NCI-H2029 treated with DMSO at 0.1 percent for 48 hours (cell line): ENCODE results near the gene ACE.
A peak's percentile ranks its signal among the peaks of the same experiment; 100 is the strongest.

Experiments
- DNase-seq: peaks from one replicate; lab custom pipeline; 2025; lab: John Stamatoyannopoulos, UW

Gene ACE

GRCh38 chr17:63476854-63477479 lies at the start of gene ACE:
TSS of gene ACE (plus strand) at chr17:63477061. CDS start at chr17:63477095, 34 bp downstream.
- no peak for DNase-seq

GRCh38 chr17:63429766-63430165 lies 47.1 kb upstream of the ACE start:
- DNase-seq = no peak

GRCh38 chr17:63430223-63430622 lies 46.6 kb upstream of the ACE start:
- DNase-seq = no peak

- no peak for DNase-seq
Observed at GRCh38 chr17:63431618-63431938, 45.3 kb upstream of the ACE start.

- DNase-seq = peak; percentile 53
Observed at GRCh38 chr17:63431939-63432804, 44.7 kb upstream of the ACE start.

- DNase-seq = no peak
Observed at GRCh38 chr17:63433746-63434591, 42.9 kb upstream of the ACE start.

GRCh38 chr17:63434951-63435571 lies 41.8 kb upstream of the ACE start:
- peak; percentile 41 for DNase-seq

- peak; percentile 93 for DNase-seq
Observed at GRCh38 chr17:63435681-63436522, 41.0 kb upstream of the ACE start.

- DNase-seq = no peak
Observed at GRCh38 chr17:63436523-63437110, 40.2 kb upstream of the ACE start.

GRCh38 chr17:63437287-63438091 lies 39.4 kb upstream of the ACE start:
- DNase-seq = no peak

- DNase-seq = no peak
Observed at GRCh38 chr17:63438092-63439051, 38.5 kb upstream of the ACE start.

GRCh38 chr17:63439687-63440086 lies 37.2 kb upstream of the ACE start:
- DNase-seq = no peak

GRCh38 chr17:63440127-63440769 lies 36.6 kb upstream of the ACE start:
- no peak for DNase-seq

- DNase-seq = no peak
Observed at GRCh38 chr17:63440770-63441335, 36.0 kb upstream of the ACE start.

- DNase-seq = no peak
Observed at GRCh38 chr17:63441654-63442053, 35.2 kb upstream of the ACE start.

GRCh38 chr17:63442074-63442473 lies 34.8 kb upstream of the ACE start:
- DNase-seq = no peak

- no peak for DNase-seq
Observed at GRCh38 chr17:63442549-63443035, 34.3 kb upstream of the ACE start.

- DNase-seq = no peak
Observed at GRCh38 chr17:63443053-63443452, 33.8 kb upstream of the ACE start.
